ENCODE measurements around the gene SCRN2. TPM values are rescaled to one million over a fixed set of nuclear protein-coding genes. Genes with fewer than 3 reads are reported as not detected.

Gene SCRN2
- total and polyA plus RNA-seq, 9 donors = 20.3 to 33.8 (median 26.4) TPM

GRCh38 chr17:47871048-47871447 is 30.0 kb upstream of the SCRN2 start:
- H3K27me3 ChIP-seq (ENCODE audit: control insufficient read depth, insufficient read depth, low read length) = peaks cover 92% of the 10 kb centered on the region
- H3K36me3 ChIP-seq (ENCODE audit: control insufficient read depth, insufficient read depth, low read length) = no peaks in the 10 kb centered on the region
- no peak for DNase-seq
- no peak overlapping the region for H3K27ac ChIP-seq (ENCODE audit: low read length)
- peaks cover 12% of the 10 kb centered on the region for H3K4me1 ChIP-seq (ENCODE audit: control insufficient read depth, insufficient read depth, low read length)
- H3K4me3 ChIP-seq (ENCODE audit: low read length) = no peak overlapping the region
- H3K9me3 ChIP-seq (replicated peaks; ENCODE audit: control insufficient read depth, low read depth, low read length) = no peaks in the 10 kb centered on the region

- no peak overlapping the region for H3K27ac ChIP-seq (ENCODE audit: low read length)
- no peaks in the 10 kb centered on the region for H3K36me3 ChIP-seq (ENCODE audit: control insufficient read depth, insufficient read depth, low read length)
- H3K27me3 ChIP-seq (ENCODE audit: control insufficient read depth, insufficient read depth, low read length) = peaks cover 89% of the 10 kb centered on the region
- no peaks in the 10 kb centered on the region for H3K9me3 ChIP-seq (replicated peaks; ENCODE audit: control insufficient read depth, low read depth, low read length)
- peaks cover 12% of the 10 kb centered on the region for H3K4me1 ChIP-seq (ENCODE audit: control insufficient read depth, insufficient read depth, low read length)
- H3K4me3 ChIP-seq (ENCODE audit: low read length) = no peak overlapping the region
- WGBS (ENCODE audit: insufficient coverage) = no CpG with 5 or more reads among the region's 1 CpG
- DNase-seq = no peak
Observed at GRCh38 chr17:47870056-47870455, 29.0 kb upstream of the SCRN2 start.

GRCh38 chr17:47869114-47869513 is 28.0 kb upstream of the SCRN2 start:
- no peak for DNase-seq
- Histone ChIP-seq H3K9me3 (replicated peaks; ENCODE audit: control insufficient read depth, low read depth, low read length) (no peaks in the 10 kb centered on the region), H3K27me3 (ENCODE audit: control insufficient read depth, insufficient read depth, low read length) (peaks cover 84% of the 10 kb centered on the region), H3K4me1 (ENCODE audit: control insufficient read depth, insufficient read depth, low read length) (peaks cover 12% of the 10 kb centered on the region), H3K27ac (ENCODE audit: low read length) (no peak overlapping the region), H3K4me3 (ENCODE audit: low read length) (no peak overlapping the region), H3K36me3 (ENCODE audit: control insufficient read depth, insufficient read depth, low read length) (no peaks in the 10 kb centered on the region)
- WGBS (ENCODE audit: insufficient coverage) = 17% methylated on average over 1 of the region's 2 CpGs

- WGBS (ENCODE audit: insufficient coverage) = 76% methylated on average over 8 of the region's 11 CpGs
- Histone ChIP-seq H3K36me3 (ENCODE audit: control insufficient read depth, insufficient read depth, low read length) (no peaks in the 10 kb centered on the region), H3K4me1 (ENCODE audit: control insufficient read depth, insufficient read depth, low read length) (peaks cover 8% of the 10 kb centered on the region), H3K27me3 (ENCODE audit: control insufficient read depth, insufficient read depth, low read length) (peaks cover 75% of the 10 kb centered on the region), H3K4me3 (ENCODE audit: low read length) (no peak overlapping the region), H3K27ac (ENCODE audit: low read length) (no peak overlapping the region), H3K9me3 (replicated peaks; ENCODE audit: control insufficient read depth, low read depth, low read length) (no peaks in the 10 kb centered on the region)
- DNase-seq = no peak
Observed at GRCh38 chr17:47867813-47868533, 26.9 kb upstream of the SCRN2 start.

- Histone ChIP-seq H3K27me3 (ENCODE audit: control insufficient read depth, insufficient read depth, low read length) (peaks cover 67% of the 10 kb centered on the region), H3K36me3 (ENCODE audit: control insufficient read depth, insufficient read depth, low read length) (no peaks in the 10 kb centered on the region), H3K4me1 (ENCODE audit: control insufficient read depth, insufficient read depth, low read length) (no peaks in the 10 kb centered on the region), H3K9me3 (replicated peaks; ENCODE audit: control insufficient read depth, low read depth, low read length) (no peaks in the 10 kb centered on the region), H3K27ac (ENCODE audit: low read length) (no peak overlapping the region), H3K4me3 (ENCODE audit: low read length) (no peak overlapping the region)
- WGBS (ENCODE audit: insufficient coverage) = 40% methylated on average over 20 of the region's 20 CpGs
- DNase-seq = no peak
Observed at GRCh38 chr17:47866941-47867340, 25.9 kb upstream of the SCRN2 start.

- Histone ChIP-seq H3K4me3 (ENCODE audit: low read length) (no peak overlapping the region), H3K4me1 (ENCODE audit: control insufficient read depth, insufficient read depth, low read length) (no peaks in the 10 kb centered on the region), H3K27ac (ENCODE audit: low read length) (no peak overlapping the region), H3K9me3 (replicated peaks; ENCODE audit: control insufficient read depth, low read depth, low read length) (no peaks in the 10 kb centered on the region), H3K27me3 (ENCODE audit: control insufficient read depth, insufficient read depth, low read length) (peaks cover 59% of the 10 kb centered on the region), H3K36me3 (ENCODE audit: control insufficient read depth, insufficient read depth, low read length) (no peaks in the 10 kb centered on the region)
- WGBS (ENCODE audit: insufficient coverage) = 71% methylated on average over 1 of the region's 7 CpGs
- no peak for DNase-seq
Observed at GRCh38 chr17:47864791-47865216, 23.7 kb upstream of the SCRN2 start.

- DNase-seq = no peak
- Histone ChIP-seq H3K36me3 (ENCODE audit: control insufficient read depth, insufficient read depth, low read length) (no peaks in the 10 kb centered on the region), H3K4me1 (ENCODE audit: control insufficient read depth, insufficient read depth, low read length) (no peaks in the 10 kb centered on the region), H3K4me3 (ENCODE audit: low read length) (no peak overlapping the region), H3K9me3 (replicated peaks; ENCODE audit: control insufficient read depth, low read depth, low read length) (no peaks in the 10 kb centered on the region), H3K27me3 (ENCODE audit: control insufficient read depth, insufficient read depth, low read length) (peaks cover 58% of the 10 kb centered on the region), H3K27ac (ENCODE audit: low read length) (no peak overlapping the region)
- WGBS (ENCODE audit: insufficient coverage) = 81% methylated on average over 5 of the region's 7 CpGs
Observed at GRCh38 chr17:47862621-47863440, 21.8 kb upstream of the SCRN2 start.

GRCh38 chr17:47860386-47860785 is 19.3 kb upstream of the SCRN2 start:
- no peaks in the 10 kb centered on the region for H3K36me3 ChIP-seq (ENCODE audit: control insufficient read depth, insufficient read depth, low read length)
- no CpG with 5 or more reads among the region's 5 CpGs for WGBS (ENCODE audit: insufficient coverage)
- no peak overlapping the region for H3K27ac ChIP-seq (ENCODE audit: low read length)
- peaks cover 3% of the 10 kb centered on the region for H3K4me1 ChIP-seq (ENCODE audit: control insufficient read depth, insufficient read depth, low read length)
- H3K4me3 ChIP-seq (ENCODE audit: low read length) = no peak overlapping the region
- peaks cover 59% of the 10 kb centered on the region for H3K27me3 ChIP-seq (ENCODE audit: control insufficient read depth, insufficient read depth, low read length)
- H3K9me3 ChIP-seq (replicated peaks; ENCODE audit: control insufficient read depth, low read depth, low read length) = no peaks in the 10 kb centered on the region
- no peak for DNase-seq

- H3K27me3 ChIP-seq (ENCODE audit: control insufficient read depth, insufficient read depth, low read length) = peaks cover 71% of the 10 kb centered on the region
- H3K9me3 ChIP-seq (replicated peaks; ENCODE audit: control insufficient read depth, low read depth, low read length) = no peaks in the 10 kb centered on the region
- DNase-seq = no peak
- H3K27ac ChIP-seq (ENCODE audit: low read length) = no peak overlapping the region
- no peak overlapping the region for H3K4me3 ChIP-seq (ENCODE audit: low read length)
- peaks cover 4% of the 10 kb centered on the region for H3K4me1 ChIP-seq (ENCODE audit: control insufficient read depth, insufficient read depth, low read length)
- H3K36me3 ChIP-seq (ENCODE audit: control insufficient read depth, insufficient read depth, low read length) = no peaks in the 10 kb centered on the region
- 32% methylated on average over 15 of the region's 16 CpGs for WGBS (ENCODE audit: insufficient coverage)
Observed at GRCh38 chr17:47857551-47858455, 16.7 kb upstream of the SCRN2 start.

GRCh38 chr17:47856830-47857229 is 15.8 kb upstream of the SCRN2 start:
- DNase-seq = no peak
- peaks cover 81% of the 10 kb centered on the region for H3K27me3 ChIP-seq (ENCODE audit: control insufficient read depth, insufficient read depth, low read length)
- H3K36me3 ChIP-seq (ENCODE audit: control insufficient read depth, insufficient read depth, low read length) = no peaks in the 10 kb centered on the region
- peaks cover 9% of the 10 kb centered on the region for H3K4me1 ChIP-seq (ENCODE audit: control insufficient read depth, insufficient read depth, low read length)
- H3K9me3 ChIP-seq (replicated peaks; ENCODE audit: control insufficient read depth, low read depth, low read length) = no peaks in the 10 kb centered on the region
- H3K4me3 ChIP-seq (ENCODE audit: low read length) = no peak overlapping the region
- no peak overlapping the region for H3K27ac ChIP-seq (ENCODE audit: low read length)
